Prostate gland (tissue), 2 donors: ENCODE data around the gene RASSF8.

Experiments
- POLR2A ChIP-seq: fragments of 450-650 bp; IDR thresholded peaks from one replicate; pipeline ENCODE4 v1.6.1; 2016; ENCODE audit warnings: antibody characterized with exemption, mild to moderate bottlenecking
- POLR2AphosphoS5 ChIP-seq: sonication (generic); formaldehyde crosslinking; IDR thresholded peaks from one replicate; pipeline ENCODE4 v1.6.1; 2017; ENCODE audit warnings: antibody characterized with exemption
- TF ChIP-seq, protein P1 (sequence below), 4 experiments: fragments of 200-600 bp in 2 of 4; fragments of 450-650 bp in 2 of 4; sonication (generic) in 2 of 4; IDR thresholded peaks; 1 replicate in 3 of 4; 2 replicates in 1 of 4; pipeline ENCODE4 v1.5.1; 2016 to 2019; ENCODE audit warnings: antibody characterized with exemption in 4 of 4, mild to moderate bottlenecking in 2 of 4, moderate library complexity in 2 of 4

DNA sequence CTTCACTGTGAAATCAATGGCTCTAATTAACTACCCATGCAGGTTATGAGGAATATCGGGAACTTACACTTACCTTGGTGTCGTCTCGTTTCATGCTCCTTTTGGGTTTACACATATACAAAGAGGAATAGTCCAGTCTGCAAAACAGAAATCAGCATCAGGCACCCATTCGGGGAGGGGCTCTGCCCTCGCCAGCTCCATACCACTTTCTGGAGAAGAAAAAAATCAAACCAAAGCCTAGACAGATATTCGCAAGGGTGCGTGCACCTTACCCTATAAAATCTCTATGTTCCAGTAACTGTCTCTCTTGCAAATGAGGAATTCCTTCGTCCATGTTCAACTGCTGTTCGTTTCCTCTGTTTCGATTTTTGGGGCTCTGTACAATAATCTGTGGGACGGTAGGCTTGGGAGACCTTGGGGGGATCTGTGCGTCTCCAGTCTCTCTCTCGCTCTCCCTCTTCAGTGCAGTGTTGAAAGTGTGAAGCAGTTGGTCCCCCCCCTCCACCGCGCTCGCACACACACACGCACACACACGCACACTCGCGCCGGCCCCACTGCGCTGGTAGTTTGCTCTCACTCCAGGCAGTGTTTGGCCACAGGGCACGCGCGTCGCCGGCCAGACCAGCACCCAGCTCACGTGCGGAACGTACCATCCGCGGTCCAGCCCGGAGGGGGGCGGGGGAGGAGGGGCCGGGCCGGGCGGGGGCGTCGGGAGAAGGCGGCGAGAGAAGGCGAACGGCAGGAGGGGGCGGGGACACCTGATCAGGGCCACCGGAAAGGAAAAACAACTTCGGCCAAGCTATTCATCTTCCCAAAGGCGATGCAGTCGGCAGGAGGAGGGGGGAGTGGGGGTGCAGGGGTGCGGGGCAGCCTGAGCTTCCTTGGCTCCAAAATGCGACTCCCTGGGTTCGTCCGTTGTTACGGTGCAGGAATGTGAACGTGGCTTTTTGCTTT lies 166.2 kb downstream of the RASSF8 start, which contains the start of gene BHLHE41:
- TF ChIP-seq POLR2A, result peak; percentile 73
- TF ChIP-seq, protein P1, sequence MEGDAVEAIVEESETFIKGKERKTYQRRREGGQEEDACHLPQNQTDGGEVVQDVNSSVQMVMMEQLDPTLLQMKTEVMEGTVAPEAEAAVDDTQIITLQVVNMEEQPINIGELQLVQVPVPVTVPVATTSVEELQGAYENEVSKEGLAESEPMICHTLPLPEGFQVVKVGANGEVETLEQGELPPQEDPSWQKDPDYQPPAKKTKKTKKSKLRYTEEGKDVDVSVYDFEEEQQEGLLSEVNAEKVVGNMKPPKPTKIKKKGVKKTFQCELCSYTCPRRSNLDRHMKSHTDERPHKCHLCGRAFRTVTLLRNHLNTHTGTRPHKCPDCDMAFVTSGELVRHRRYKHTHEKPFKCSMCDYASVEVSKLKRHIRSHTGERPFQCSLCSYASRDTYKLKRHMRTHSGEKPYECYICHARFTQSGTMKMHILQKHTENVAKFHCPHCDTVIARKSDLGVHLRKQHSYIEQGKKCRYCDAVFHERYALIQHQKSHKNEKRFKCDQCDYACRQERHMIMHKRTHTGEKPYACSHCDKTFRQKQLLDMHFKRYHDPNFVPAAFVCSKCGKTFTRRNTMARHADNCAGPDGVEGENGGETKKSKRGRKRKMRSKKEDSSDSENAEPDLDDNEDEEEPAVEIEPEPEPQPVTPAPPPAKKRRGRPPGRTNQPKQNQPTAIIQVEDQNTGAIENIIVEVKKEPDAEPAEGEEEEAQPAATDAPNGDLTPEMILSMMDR (IDR thresholded peaks at IDR 0.05), result peak in 2 of 4 experiments; percentile 13 to 19
- TF ChIP-seq POLR2AphosphoS5, result peak; percentile 42
